ENCODE data around the gene CDH13. TPM values are rescaled to one million over a fixed set of nuclear protein-coding genes. Genes with fewer than 3 reads are reported as not detected.

CDH13 gene
- total and polyA plus RNA-seq, 3 experiments from 2014 or later: not detected

GRCh38 chr16:83070416-83071209 is 443.8 kb downstream of the CDH13 start:
- no peak overlapping the region for H3K27ac ChIP-seq (ENCODE audit: low read depth, low read length)
- POLR2A ChIA-PET: no interaction called here
- H3K4me3 ChIP-seq (ENCODE audit: low read length): no peak overlapping the region
- no peak overlapping the region for H3K27ac Mint-ChIP-seq
- H3K27me3 Mint-ChIP-seq: no peaks in the 10 kb centered on the region
- H3K27me3 ChIP-seq (ENCODE audit: insufficient read depth, low read length, poor library complexity, severe bottlenecking): no peaks in the 10 kb centered on the region
- H3K9me3 ChIP-seq (ENCODE audit: low read length): no peaks in the 10 kb centered on the region
- no peaks in the 10 kb centered on the region for H3K36me3 ChIP-seq (ENCODE audit: insufficient read depth, low read length)
- H3K4me1 Mint-ChIP-seq: no peaks in the 10 kb centered on the region
- no peaks in the 10 kb centered on the region for H3K4me1 ChIP-seq (ENCODE audit: insufficient read depth, low read length)
- no peak overlapping the region for H3K4me3 Mint-ChIP-seq
- DNase-seq: no peak
- H3K36me3 Mint-ChIP-seq: peaks cover 0 to 3% (median 0%) of the 10 kb centered on the region in 3 donors
- H3K9me3 Mint-ChIP-seq: peaks cover 4 to 15% (median 8%) of the 10 kb centered on the region in 5 donors
- CTCF ChIA-PET: no interaction called here

DNA sequence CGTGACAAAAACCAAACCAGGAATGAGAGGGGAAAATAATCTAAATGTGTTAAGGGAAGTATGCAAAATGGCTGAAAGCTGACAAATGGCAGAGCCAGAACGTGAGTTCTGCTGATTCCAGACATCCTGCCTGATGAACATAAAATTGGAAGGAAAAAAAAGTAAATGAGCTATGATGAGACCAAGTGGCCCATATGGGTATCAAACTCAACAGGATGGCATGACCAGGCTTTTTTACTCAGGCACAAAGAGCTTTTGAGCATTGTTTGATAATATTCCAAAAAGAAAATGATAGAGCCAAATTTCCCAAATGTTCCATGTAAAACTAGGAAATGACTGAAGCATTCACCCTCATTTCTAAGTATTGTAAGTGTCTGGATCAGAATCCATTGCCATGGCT is 449.2 kb downstream of the CDH13 start:
- no peaks in the 10 kb centered on the region for H3K4me1 Mint-ChIP-seq
- no peaks in the 10 kb centered on the region for H3K27me3 ChIP-seq (ENCODE audit: insufficient read depth, low read length, poor library complexity, severe bottlenecking)
- H3K9me3 ChIP-seq (ENCODE audit: low read length): no peaks in the 10 kb centered on the region
- ChIA-PET POLR2A (no interaction called here), CTCF (no interaction called here)
- H3K36me3 Mint-ChIP-seq: no peaks in the 10 kb centered on the region
- peaks cover 0 to 2% of the 10 kb centered on the region in 2 donors for H3K27me3 Mint-ChIP-seq
- H3K4me1 ChIP-seq (ENCODE audit: insufficient read depth, low read length): no peaks in the 10 kb centered on the region
- no peak overlapping the region for H3K4me3 Mint-ChIP-seq
- peaks cover 0 to 4% (median 0%) of the 10 kb centered on the region in 5 donors for H3K9me3 Mint-ChIP-seq
- H3K27ac Mint-ChIP-seq: no peak overlapping the region
- DNase-seq: no peak
- H3K27ac ChIP-seq (ENCODE audit: low read depth, low read length): no peak overlapping the region
- no peaks in the 10 kb centered on the region for H3K36me3 ChIP-seq (ENCODE audit: insufficient read depth, low read length)
- no peak overlapping the region for H3K4me3 ChIP-seq (ENCODE audit: low read length)

DNA sequence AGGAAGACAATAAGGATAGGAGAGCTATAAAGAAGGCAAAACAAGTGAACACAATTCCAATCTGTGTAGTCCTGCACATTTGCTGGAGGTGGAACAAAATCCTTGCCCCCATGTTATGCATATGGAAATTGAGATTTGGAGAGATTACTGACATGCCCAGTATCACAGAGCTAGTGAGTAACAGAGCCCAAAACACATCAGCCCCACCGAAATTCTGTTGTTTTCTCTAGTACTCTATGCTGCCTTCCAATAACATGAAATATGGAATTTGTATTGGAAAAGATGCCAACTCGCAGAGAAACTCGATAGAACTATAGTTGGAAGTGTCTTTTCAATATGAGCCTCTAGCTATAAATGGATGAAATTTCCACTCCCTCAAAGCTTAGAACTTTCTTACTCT is 456.6 kb downstream of the CDH13 start:
- ChIA-PET CTCF (interaction anchor here (0.6 kb wide), 1 partner anchor 34 kb away, joined by 3 read pairs; no protein-coding TSS in a partner anchor), POLR2A (no interaction called here)
- Mint-ChIP-seq H3K27me3 (no peaks in the 10 kb centered on the region), H3K4me1 (no peaks in the 10 kb centered on the region), H3K27ac (no peak overlapping the region), H3K9me3 (peaks cover 3 to 6% (median 3%) of the 10 kb centered on the region in 5 donors), H3K36me3 (no peaks in the 10 kb centered on the region), H3K4me3 (no peak overlapping the region)
- no peak for DNase-seq
- no peaks in the 10 kb centered on the region for H3K9me3 ChIP-seq (ENCODE audit: low read length)
- H3K36me3 ChIP-seq (ENCODE audit: insufficient read depth, low read length): no peaks in the 10 kb centered on the region
- no peak overlapping the region for H3K4me3 ChIP-seq (ENCODE audit: low read length)
- no peak overlapping the region for H3K27ac ChIP-seq (ENCODE audit: low read depth, low read length)
- H3K27me3 ChIP-seq (ENCODE audit: insufficient read depth, low read length, poor library complexity, severe bottlenecking): no peaks in the 10 kb centered on the region
- H3K4me1 ChIP-seq (ENCODE audit: insufficient read depth, low read length): no peaks in the 10 kb centered on the region

DNA sequence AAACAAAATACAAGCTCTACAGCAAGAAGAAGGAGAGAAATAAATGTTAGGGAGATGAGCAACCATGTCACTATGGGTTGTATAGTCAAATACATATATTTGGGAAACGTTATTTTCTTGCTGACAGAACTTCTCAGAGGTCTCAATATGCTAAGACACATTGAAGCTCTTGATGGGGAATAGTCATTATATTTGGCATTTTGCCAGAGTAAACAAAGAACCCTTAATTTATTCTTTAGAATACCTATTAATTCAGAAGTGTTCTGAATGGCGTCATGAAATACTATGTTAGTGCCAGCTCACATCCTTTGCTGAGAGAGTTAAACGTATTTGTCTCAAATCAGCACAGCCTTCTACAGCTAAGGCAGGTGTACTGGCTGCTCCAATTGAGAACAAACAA is 458.9 kb downstream of the CDH13 start:
- ChIA-PET CTCF (no interaction called here), POLR2A (no interaction called here)
- Histone ChIP-seq H3K27me3 (ENCODE audit: insufficient read depth, low read length, poor library complexity, severe bottlenecking) (no peaks in the 10 kb centered on the region), H3K27ac (ENCODE audit: low read depth, low read length) (no peak overlapping the region), H3K36me3 (ENCODE audit: insufficient read depth, low read length) (no peaks in the 10 kb centered on the region), H3K4me1 (ENCODE audit: insufficient read depth, low read length) (no peaks in the 10 kb centered on the region), H3K9me3 (ENCODE audit: low read length) (no peaks in the 10 kb centered on the region), H3K4me3 (ENCODE audit: low read length) (no peak overlapping the region)
- Mint-ChIP-seq H3K36me3 (no peaks in the 10 kb centered on the region), H3K4me3 (no peak overlapping the region), H3K4me1 (no peaks in the 10 kb centered on the region), H3K27ac (no peak overlapping the region), H3K27me3 (no peaks in the 10 kb centered on the region), H3K9me3 (peaks cover 0 to 8% (median 3%) of the 10 kb centered on the region in 5 donors)
- no peak for DNase-seq

GRCh38 chr16:83095941-83096692 is 469.3 kb downstream of the CDH13 start:
- Histone ChIP-seq H3K4me3 (ENCODE audit: low read length) (no peak overlapping the region), H3K27me3 (ENCODE audit: insufficient read depth, low read length, poor library complexity, severe bottlenecking) (no peaks in the 10 kb centered on the region), H3K27ac (ENCODE audit: low read depth, low read length) (no peak overlapping the region), H3K9me3 (ENCODE audit: low read length) (no peaks in the 10 kb centered on the region), H3K36me3 (ENCODE audit: insufficient read depth, low read length) (no peaks in the 10 kb centered on the region), H3K4me1 (ENCODE audit: insufficient read depth, low read length) (no peaks in the 10 kb centered on the region)
- H3K27me3 Mint-ChIP-seq: no peaks in the 10 kb centered on the region
- no peaks in the 10 kb centered on the region for H3K4me1 Mint-ChIP-seq
- H3K36me3 Mint-ChIP-seq: no peaks in the 10 kb centered on the region
- peaks cover 3 to 22% (median 8%) of the 10 kb centered on the region in 5 donors for H3K9me3 Mint-ChIP-seq
- H3K27ac Mint-ChIP-seq: no peak overlapping the region
- DNase-seq: no peak
- CTCF ChIA-PET: no interaction called here
- POLR2A ChIA-PET: no interaction called here
- H3K4me3 Mint-ChIP-seq: no peak overlapping the region

GRCh38 chr16:83098536-83098935 is 471.8 kb downstream of the CDH13 start:
- Histone ChIP-seq H3K4me1 (ENCODE audit: insufficient read depth, low read length) (no peaks in the 10 kb centered on the region), H3K9me3 (ENCODE audit: low read length) (no peaks in the 10 kb centered on the region), H3K27me3 (ENCODE audit: insufficient read depth, low read length, poor library complexity, severe bottlenecking) (no peaks in the 10 kb centered on the region), H3K27ac (ENCODE audit: low read depth, low read length) (no peak overlapping the region), H3K36me3 (ENCODE audit: insufficient read depth, low read length) (no peaks in the 10 kb centered on the region), H3K4me3 (ENCODE audit: low read length) (no peak overlapping the region)
- H3K9me3 Mint-ChIP-seq: peaks cover 3 to 22% (median 8%) of the 10 kb centered on the region in 5 donors
- H3K4me3 Mint-ChIP-seq: no peak overlapping the region
- DNase-seq: no peak
- H3K27me3 Mint-ChIP-seq: peaks cover 2 to 4% of the 10 kb centered on the region in 2 donors
- H3K4me1 Mint-ChIP-seq: no peaks in the 10 kb centered on the region
- ChIA-PET CTCF (no interaction called here), POLR2A (no interaction called here)
- peaks cover 0 to 4% (median 3%) of the 10 kb centered on the region in 3 donors for H3K36me3 Mint-ChIP-seq
- H3K27ac Mint-ChIP-seq: no peak overlapping the region

- no peaks in the 10 kb centered on the region for H3K27me3 ChIP-seq (ENCODE audit: insufficient read depth, low read length, poor library complexity, severe bottlenecking)
- H3K4me1 Mint-ChIP-seq: no peaks in the 10 kb centered on the region
- H3K4me1 ChIP-seq (ENCODE audit: insufficient read depth, low read length): no peaks in the 10 kb centered on the region
- no peak overlapping the region for H3K4me3 Mint-ChIP-seq
- CTCF ChIA-PET: no interaction called here
- no peak overlapping the region for H3K27ac ChIP-seq (ENCODE audit: low read depth, low read length)
- peaks cover 3 to 22% (median 11%) of the 10 kb centered on the region in 5 donors for H3K9me3 Mint-ChIP-seq
- no peak for DNase-seq
- POLR2A ChIA-PET: no interaction called here
- peaks cover 2 to 4% of the 10 kb centered on the region in 2 donors for H3K27me3 Mint-ChIP-seq
- no peak overlapping the region for H3K4me3 ChIP-seq (ENCODE audit: low read length)
- peaks cover 0 to 4% (median 3%) of the 10 kb centered on the region in 3 donors for H3K36me3 Mint-ChIP-seq
- no peaks in the 10 kb centered on the region for H3K36me3 ChIP-seq (ENCODE audit: insufficient read depth, low read length)
- H3K27ac Mint-ChIP-seq: no peak overlapping the region
- no peaks in the 10 kb centered on the region for H3K9me3 ChIP-seq (ENCODE audit: low read length)
Measured at GRCh38 chr16:83100679-83101078, 473.9 kb downstream of the CDH13 start.

GRCh38 chr16:83102336-83102735 is 475.6 kb downstream of the CDH13 start:
- Histone ChIP-seq H3K27ac (ENCODE audit: low read depth, low read length) (no peak overlapping the region), H3K9me3 (ENCODE audit: low read length) (no peaks in the 10 kb centered on the region), H3K4me1 (ENCODE audit: insufficient read depth, low read length) (no peaks in the 10 kb centered on the region), H3K4me3 (ENCODE audit: low read length) (no peak overlapping the region), H3K36me3 (ENCODE audit: insufficient read depth, low read length) (no peaks in the 10 kb centered on the region), H3K27me3 (ENCODE audit: insufficient read depth, low read length, poor library complexity, severe bottlenecking) (no peaks in the 10 kb centered on the region)
- no peak overlapping the region for H3K4me3 Mint-ChIP-seq
- no peak overlapping the region for H3K27ac Mint-ChIP-seq
- ChIA-PET POLR2A (no interaction called here), CTCF (no interaction called here)
- peaks cover 2 to 4% of the 10 kb centered on the region in 2 donors for H3K27me3 Mint-ChIP-seq
- peaks cover 3 to 22% (median 14%) of the 10 kb centered on the region in 5 donors for H3K9me3 Mint-ChIP-seq
- H3K4me1 Mint-ChIP-seq: no peaks in the 10 kb centered on the region
- DNase-seq: no peak
- peaks cover 0 to 4% (median 3%) of the 10 kb centered on the region in 3 donors for H3K36me3 Mint-ChIP-seq
